GM12873 (cell line): ENCODE data around the gene TSTD2.

ENCODE experiments used
- TF ChIP-seq, protein P1 (sequence below): IDR thresholded peaks from 2 replicates; pipeline ENCODE4 v1.5.1; 2012; ENCODE audit warnings: low read depth, mild to moderate bottlenecking, moderate library complexity, low read length, control low read depth; ENCODE audit not compliant: insufficient read depth; ENCODE audit errors: missing control alignments

TSTD2 gene

DNA sequence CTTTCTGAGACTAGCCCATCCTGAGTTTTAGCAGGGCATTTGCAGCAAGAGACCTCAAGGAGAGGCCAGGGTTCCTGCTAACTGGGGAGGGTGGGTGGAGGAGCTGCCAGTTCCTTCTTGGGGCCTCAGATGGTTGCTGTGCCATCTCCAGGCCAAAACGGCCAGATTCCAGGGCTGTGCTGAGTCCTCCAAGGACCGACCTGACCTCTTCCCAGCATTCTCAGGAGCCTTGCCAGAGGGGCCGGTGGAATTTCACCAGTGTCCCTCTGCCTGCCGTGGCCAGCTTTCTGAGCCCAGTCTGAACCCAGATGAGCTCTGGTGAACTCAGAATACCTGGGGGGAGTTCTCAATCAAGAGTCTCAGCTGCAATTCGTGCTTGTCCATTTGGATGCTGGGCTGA lies 54.3 kb downstream of the TSTD2 start:
- TF ChIP-seq, protein P1, sequence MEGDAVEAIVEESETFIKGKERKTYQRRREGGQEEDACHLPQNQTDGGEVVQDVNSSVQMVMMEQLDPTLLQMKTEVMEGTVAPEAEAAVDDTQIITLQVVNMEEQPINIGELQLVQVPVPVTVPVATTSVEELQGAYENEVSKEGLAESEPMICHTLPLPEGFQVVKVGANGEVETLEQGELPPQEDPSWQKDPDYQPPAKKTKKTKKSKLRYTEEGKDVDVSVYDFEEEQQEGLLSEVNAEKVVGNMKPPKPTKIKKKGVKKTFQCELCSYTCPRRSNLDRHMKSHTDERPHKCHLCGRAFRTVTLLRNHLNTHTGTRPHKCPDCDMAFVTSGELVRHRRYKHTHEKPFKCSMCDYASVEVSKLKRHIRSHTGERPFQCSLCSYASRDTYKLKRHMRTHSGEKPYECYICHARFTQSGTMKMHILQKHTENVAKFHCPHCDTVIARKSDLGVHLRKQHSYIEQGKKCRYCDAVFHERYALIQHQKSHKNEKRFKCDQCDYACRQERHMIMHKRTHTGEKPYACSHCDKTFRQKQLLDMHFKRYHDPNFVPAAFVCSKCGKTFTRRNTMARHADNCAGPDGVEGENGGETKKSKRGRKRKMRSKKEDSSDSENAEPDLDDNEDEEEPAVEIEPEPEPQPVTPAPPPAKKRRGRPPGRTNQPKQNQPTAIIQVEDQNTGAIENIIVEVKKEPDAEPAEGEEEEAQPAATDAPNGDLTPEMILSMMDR: no peak

DNA sequence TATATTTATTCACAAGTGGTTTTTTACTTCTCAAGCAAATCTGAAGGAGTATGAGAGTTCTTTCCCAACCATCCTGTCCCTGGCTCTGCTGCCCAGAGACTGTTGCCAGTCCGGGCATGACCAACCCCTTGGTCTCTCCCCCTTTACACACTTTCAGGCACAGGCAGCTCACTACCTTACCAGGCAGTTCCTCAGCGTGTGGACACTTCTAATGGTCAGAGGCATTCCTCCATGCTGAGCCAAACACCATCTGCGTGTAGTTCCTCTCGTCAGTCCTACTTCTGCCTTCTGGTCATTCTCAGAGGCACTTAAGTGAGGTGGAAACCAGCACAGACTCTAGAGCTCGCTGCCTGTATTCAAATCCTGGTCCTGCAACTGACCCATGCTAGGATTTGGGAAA lies 56.1 kb downstream of the TSTD2 start:
- TF ChIP-seq, protein P1: no peak

DNA sequence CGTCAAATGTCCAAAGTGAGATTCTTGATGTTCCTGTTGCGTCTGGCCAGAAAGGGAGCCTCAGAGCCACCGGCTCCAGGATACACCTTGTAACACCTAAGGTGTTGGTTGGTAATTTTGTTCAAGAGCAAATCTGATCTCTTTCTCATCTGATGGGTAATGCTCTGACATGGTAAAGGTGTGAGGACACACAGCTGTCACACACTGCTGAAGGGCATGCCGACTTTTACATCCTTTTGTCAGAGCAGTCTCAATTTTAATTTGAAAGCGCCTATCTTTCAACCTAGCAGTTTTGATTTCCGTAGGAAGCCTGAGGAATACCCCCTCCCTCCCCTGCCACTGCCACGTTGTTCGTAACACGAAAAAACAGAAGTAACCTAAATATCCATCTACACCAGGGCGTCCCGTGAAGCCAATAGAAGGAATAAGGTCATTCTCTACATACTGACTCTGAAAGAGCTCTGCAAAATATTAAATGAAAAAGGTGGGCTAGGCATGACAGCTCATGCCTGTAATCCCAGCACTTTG lies 57.4 kb downstream of the TSTD2 start:
- TF ChIP-seq, protein P1: no peak

DNA sequence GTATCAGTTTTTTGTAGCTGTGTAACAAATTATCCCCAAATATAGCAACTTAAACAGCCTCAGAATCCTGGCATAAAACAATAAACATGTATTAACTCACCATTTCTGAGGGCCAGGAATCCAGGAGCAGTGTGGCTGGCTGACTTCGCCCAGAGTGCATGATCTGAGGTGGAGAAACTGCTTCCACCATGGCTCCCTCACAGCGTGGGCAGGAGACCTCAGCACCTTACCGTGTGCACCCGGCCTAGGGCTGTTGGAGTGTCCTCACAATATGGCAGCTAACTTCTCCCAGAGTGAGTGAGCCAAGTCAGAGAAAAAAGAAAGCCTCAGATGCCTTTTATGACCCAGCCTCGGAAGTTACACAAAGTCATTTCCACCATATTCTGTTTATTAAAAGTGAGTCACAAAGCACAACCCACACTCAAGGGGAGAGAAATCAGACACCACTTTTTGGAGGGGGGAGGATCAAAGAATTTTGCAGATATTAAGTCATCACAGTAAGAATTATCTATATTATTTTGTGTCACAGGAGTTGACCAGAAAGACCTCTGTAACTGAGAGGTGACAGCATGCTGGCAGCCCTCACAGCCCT lies 59.6 kb downstream of the TSTD2 start:
- TF ChIP-seq, protein P1: no peak

DNA sequence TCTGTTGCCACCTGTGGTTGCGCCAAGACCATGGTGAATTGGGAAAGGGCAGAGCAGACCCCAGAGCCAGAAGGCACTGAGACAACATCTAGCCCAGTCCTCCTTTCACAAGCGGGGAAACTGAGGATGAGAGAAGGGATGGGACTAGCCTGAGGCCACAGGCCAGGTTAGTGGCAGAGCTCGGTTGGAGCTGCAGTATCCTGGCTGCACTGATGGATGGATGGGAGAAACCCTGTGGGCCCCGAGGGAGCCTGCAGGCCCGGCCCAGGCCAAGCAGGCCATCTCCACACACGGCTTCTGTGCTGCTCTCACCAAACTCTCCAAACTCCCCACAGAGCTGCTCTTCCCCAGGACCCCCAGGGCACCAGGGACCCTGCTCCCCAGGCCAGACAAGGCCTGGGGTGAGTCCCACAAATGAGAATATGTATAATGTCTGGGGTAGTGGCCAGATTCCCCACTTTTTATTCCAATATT lies 60.2 kb downstream of the TSTD2 start:
- TF ChIP-seq, protein P1: no peak

DNA sequence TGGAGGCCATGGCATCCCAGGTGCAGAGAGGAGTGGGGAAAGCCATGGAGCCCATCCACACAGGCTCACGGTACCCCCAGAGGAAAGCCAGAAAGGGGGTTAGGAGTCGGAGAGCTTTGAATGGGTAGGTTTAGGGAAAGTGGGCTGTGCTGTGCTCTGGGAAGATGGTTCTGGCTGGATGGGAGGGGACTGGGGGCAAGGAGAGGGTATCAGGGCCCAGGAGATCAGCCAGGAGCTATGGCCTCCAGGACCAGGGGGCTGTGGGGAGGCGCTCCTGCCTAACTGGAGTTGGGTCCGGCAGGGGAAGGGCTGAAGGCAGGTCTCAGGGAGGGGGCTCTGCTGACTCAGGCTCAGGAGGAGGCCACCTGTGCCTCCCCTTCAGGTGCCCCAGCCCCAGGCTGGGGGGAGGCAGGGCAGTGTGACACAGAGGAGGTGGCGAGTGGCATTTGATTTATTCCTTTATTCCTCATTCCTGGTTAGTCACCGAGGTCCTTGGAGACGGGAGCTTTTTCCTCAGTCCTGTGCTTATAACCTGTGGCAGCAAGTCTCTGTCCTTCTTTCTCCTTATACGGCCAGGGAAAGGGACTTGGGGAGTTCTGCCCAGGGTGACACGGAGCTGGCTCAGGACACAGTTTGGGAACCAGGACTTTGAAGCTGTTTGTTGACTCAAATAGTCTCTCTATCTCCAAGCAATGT lies 60.8 kb downstream of the TSTD2 start:
- TF ChIP-seq, protein P1: no peak

DNA sequence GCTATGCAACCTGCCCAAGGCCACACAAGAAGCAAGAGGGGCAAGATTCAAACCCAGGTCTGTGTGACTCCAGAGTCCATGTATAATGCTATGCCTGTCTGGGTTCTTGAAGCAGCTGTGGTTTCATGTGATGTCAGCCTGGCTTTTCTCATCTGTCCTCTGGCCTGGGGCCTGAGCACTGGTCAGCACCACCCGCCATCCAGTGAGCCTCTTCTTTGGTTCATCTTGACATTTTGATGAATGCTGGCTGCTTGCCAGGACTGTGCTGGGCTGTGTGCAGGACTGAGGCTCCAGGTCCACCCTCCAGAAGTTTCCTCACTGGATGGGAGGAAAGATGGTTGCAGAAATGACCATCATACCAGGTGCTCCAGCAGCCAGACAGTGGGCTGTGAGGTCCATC lies 61.5 kb downstream of the TSTD2 start:
- TF ChIP-seq, protein P1: no peak
